Keratinocyte (primary cell): ENCODE measurements around the gene TP73.

Experiments used
- CTCF ChIP-seq, 3 experiments: IDR thresholded peaks in 1 of 3; conservative IDR thresholded peaks in 1 of 3; optimal IDR thresholded peaks in 1 of 3; 2 replicates in 2 of 3; 3 replicates in 1 of 3; pipeline versions ENCODE3 to v1.5.1; 2011; ENCODE audit warnings: low read length in 3 of 3, mild to moderate bottlenecking in 3 of 3, moderate library complexity in 2 of 3, control low read depth in 1 of 3, inconsistent platforms in 1 of 3; ENCODE audit not compliant: insufficient read depth in 2 of 3; ENCODE audit errors: extremely low read depth in 1 of 3
- EZH2 ChIP-seq: IDR thresholded peaks from one replicate; pipeline ENCODE4 v1.6.1; 2012; ENCODE audit warnings: inconsistent platforms, mild to moderate bottlenecking, low read length, moderate library complexity

GRCh38 chr1:3614755-3615742 is 37.3 kb upstream of the TP73 start:
- TF ChIP-seq CTCF (optimal IDR thresholded peaks at IDR 0.05 in 1 of 3, IDR thresholded peaks at IDR 0.05 in 1 of 3, conservative IDR thresholded peaks at IDR 0.05 in 1 of 3; ENCODE audit: extremely low read depth in 1 of 3, insufficient read depth in 2 of 3, low read length in 3 of 3) (peak; percentile 61 to 88 (median 74)), EZH2 (no peak)
